Activated naive CD4-positive, alpha-beta T cell treated with anti-CD3 and anti-CD28 coated beads, Interleukin-2, amount 50 U/mL, for 72 hours (primary cell): ENCODE data around the gene IARS2. TPM values are rescaled to one million over a fixed set of nuclear protein-coding genes. Genes with fewer than 3 reads are reported as not detected.
"Not testable (repeated sequence)": the region's sequence is repeated elsewhere in the genome, so short reads cannot be mapped to it uniquely, and the experiment has no call there.

Experiments
- ATAC-seq, 2 donors: fragments of 150-1000 bp; cut with Tn5 transposase; 2 replicates each; pipeline ENCODE4 v1.10.0; 2021; ENCODE audit warnings: mild to moderate bottlenecking in 2 of 2, moderate library complexity in 2 of 2
- DNase-seq, 2 donors: peaks; one replicate each; pipeline ENCODE4 v3.0.0; 2021 to 2022; ENCODE audit warnings: low spot score in 2 of 2
- H3K27ac Mint-ChIP-seq, 2 donors: one replicate each; pipeline ENCODE4 v1.8.0; 2022; ENCODE audit warnings: mild to moderate bottlenecking in 2 of 2, mixed read lengths in 2 of 2
- H3K36me3 Mint-ChIP-seq, 2 donors: one replicate each; pipeline ENCODE4 v1.8.0; 2022; ENCODE audit warnings: mixed read lengths in 2 of 2
- H3K9me3 Mint-ChIP-seq, 2 donors: one replicate each; pipeline ENCODE4 v1.8.0; 2022; ENCODE audit warnings: mixed read lengths in 2 of 2
- total RNA-seq, 2 donors: library from RNA; stranded (reverse); gene quantifications; one replicate each; pipeline ENCODE4 v1.2.3, GENCODE V29; 2022

IARS2 gene
- total RNA-seq, 2 donors from 2014 or later, result 66.6 to 78.4 TPM

GRCh38 chr1:220092694-220093093 lies 1.2 kb upstream of the IARS2 start:
- peaks cover 15 to 16% of the 10 kb centered on the region in 2 donors for H3K36me3 Mint-ChIP-seq
- H3K9me3 Mint-ChIP-seq, result no peaks in the 10 kb centered on the region
- no peak overlapping the region for H3K27ac Mint-ChIP-seq
- ATAC-seq, result no peak
- DNase-seq, result no peak

DNA sequence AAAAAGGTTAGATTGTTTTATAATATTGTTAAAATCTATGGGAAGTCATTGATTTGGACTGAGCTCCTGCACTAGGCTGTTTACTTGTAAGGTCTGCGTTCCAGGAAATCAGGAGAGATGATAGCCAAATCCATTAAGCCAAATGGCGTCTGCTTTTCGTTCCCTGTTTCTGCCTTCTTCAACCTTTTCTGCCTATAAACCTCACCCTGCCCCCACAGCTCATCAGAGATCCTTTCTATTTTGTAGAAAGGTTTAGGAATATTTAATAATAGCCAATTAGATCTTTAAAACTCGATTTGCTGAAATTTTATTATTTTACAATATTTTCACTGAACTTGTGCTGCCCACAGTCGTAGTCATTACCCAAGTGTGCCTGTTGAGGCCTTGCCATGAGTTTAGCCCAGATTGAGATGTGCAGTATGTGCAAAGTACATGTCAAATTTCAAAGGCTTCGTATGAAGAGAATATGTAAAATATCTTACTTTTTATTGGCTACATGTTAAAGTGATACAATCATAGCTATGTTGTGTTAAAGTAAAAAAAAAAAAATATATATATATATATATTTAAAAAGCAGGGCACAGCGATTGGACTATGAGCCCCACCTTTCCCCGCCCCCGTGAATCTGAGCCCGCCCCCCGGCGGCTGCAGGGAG lies 444 bp upstream of the IARS2 start:
- peak overlapping the region in 1 of 2 donors; percentile 72 for H3K27ac Mint-ChIP-seq
- H3K9me3 Mint-ChIP-seq, result no peaks in the 10 kb centered on the region
- DNase-seq (no peak), ATAC-seq (peak in 1 of 2 donors; percentile 4)
- H3K36me3 Mint-ChIP-seq, result peaks cover 20 to 21% of the 10 kb centered on the region in 2 donors

DNA sequence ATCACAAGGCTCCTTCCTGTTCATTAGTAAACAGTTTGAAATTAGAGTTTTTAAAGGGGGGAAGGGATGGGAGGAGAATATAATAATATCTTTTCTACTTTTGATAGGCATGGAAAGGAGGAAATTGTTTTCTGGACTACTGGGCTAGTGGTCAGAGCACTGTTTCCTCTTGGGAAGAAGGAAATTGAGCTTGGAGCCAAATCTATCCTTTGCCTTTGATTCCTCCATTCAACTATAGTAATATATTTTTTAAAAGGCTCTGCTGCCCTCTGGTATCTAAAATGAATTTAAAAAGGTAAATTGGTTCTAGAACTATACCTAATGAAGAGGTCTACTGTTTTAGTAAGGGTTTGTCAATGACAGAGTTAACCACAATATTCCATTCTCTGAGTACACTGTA lies 5.9 kb downstream of the IARS2 start:
- no peak overlapping the region for H3K27ac Mint-ChIP-seq
- DNase-seq, result no peak
- no peak for ATAC-seq
- peaks cover 10 to 11% of the 10 kb centered on the region in 2 donors for H3K36me3 Mint-ChIP-seq
- H3K9me3 Mint-ChIP-seq, result no peaks in the 10 kb centered on the region

GRCh38 chr1:220110473-220110872 lies 16.5 kb downstream of the IARS2 start:
- not testable (repeated sequence) for H3K9me3 Mint-ChIP-seq, DNase-seq, H3K27ac Mint-ChIP-seq, ATAC-seq
- H3K36me3 Mint-ChIP-seq, result peaks cover 11 to 15% of the 10 kb centered on the region in 2 donors

DNA sequence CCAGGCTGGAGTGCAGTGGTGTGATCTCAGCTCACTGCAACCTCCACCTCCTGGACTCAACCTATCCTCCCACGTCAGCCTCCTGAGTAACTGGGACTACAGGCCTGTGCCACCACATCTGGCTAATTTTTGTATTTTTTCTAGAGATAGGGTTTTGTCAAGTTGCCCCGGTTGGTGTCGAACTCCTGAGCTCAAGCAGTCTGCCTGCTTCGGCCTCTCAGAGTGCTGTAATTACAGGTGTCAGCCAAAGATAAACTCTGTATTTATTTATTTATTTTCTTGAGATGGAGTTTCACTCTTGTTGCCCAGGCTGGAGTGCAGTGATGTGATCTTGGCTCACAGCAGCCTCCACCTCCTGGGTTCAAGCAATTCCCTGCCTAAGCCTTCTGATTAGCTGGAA lies 18.7 kb downstream of the IARS2 start:
- not testable (repeated sequence) for ATAC-seq, H3K27ac Mint-ChIP-seq, H3K9me3 Mint-ChIP-seq, DNase-seq
- H3K36me3 Mint-ChIP-seq, result peaks cover 11 to 15% of the 10 kb centered on the region in 2 donors

DNA sequence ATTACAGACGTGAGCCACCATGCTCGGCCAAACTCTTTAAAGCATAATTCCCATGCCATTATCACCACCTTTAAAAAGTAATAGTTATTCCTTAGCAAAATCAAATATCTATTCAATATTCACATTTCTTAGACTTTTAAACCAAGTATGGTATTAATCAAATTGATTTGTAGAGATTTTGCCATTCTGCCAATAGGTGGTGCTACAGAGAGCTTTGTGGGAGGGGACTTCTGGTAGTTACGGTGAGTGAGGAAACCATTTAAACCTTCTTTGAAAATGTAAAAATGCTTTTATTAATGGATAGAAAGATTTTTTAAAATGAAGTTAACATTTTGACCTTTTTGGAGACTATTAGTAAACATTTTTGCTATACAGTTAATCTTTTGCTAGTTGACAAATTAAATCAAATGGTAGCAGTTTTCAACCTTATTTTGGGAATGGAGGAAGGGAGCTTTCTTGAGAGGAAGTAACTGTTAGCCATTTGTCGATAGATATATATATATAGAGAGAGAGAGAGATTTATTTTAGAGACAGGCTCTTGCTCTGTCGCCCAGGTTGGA lies 19.3 kb downstream of the IARS2 start:
- peaks cover 11 to 15% of the 10 kb centered on the region in 2 donors for H3K36me3 Mint-ChIP-seq
- DNase-seq (peak in 1 of 2 donors; percentile 23), ATAC-seq (peak; percentile 34 to 48)
- H3K27ac Mint-ChIP-seq, result peak overlapping the region in 1 of 2 donors; percentile 50
- H3K9me3 Mint-ChIP-seq, result no peaks in the 10 kb centered on the region

DNA sequence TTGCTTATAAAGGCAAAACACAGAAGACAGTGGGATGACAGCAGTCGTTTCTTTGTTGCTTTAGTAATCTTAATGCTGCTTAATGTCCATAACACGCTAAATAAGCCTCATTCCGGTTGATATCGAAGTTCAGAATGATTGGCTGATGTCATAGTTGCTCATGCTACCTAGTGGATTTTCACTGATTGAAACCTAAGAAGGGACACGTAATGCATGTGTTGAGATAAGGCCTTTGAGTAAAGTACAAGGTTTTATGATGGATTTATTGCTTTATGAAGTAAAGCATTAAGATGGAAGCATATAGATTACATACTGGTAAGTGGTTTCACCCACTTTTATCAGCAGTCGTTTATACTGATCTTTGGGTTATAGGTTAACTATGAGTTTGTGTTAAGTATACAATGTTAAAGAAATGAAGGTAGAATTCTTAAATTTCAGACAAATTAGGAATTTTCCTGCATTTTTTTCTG lies 25.1 kb downstream of the IARS2 start:
- ATAC-seq (no peak), DNase-seq (no peak)
- Mint-ChIP-seq H3K9me3 (no peaks in the 10 kb centered on the region), H3K36me3 (peaks cover 2 to 9% of the 10 kb centered on the region in 2 donors), H3K27ac (no peak overlapping the region)

DNA sequence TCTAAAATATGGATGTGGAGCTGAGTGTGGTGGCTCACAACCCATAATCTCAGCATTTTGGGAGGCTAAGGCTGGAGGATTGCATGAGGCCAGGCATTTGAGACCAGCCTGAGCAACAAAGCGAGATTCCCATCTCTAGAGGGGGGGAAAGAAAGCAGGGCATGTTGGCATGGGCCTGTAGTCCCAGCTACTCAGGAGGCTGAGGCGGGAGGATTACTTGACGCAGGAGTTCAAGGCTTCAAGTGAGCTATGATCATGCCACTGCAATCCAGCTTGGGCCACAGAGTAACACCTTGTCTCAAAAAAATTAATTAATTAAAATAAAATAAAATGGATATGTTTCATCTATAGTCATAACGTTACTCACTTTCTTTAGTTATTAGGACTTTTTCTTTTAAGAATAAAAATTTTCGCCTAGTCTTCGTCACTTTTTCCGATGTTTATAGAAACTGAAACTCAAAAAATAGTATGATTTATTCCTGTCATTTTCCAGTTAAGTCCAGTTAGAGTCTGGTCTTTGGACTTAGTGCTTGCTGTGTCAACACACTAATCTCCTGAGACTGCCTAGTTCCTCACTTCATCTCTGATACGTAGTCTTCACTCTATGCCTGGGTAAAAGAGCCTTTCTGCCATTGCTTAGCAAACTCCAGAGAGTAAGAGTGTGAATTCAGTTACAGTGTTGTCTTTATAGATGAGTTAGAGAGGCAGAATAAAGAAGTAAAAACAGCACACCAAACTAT lies 28.0 kb downstream of the IARS2 start:
- Mint-ChIP-seq H3K27ac (peak overlapping the region in 1 of 2 donors; percentile 82), H3K9me3 (no peaks in the 10 kb centered on the region), H3K36me3 (peaks cover 0 to 4% of the 10 kb centered on the region in 2 donors)
- DNase-seq, result no peak
- no peak for ATAC-seq

DNA sequence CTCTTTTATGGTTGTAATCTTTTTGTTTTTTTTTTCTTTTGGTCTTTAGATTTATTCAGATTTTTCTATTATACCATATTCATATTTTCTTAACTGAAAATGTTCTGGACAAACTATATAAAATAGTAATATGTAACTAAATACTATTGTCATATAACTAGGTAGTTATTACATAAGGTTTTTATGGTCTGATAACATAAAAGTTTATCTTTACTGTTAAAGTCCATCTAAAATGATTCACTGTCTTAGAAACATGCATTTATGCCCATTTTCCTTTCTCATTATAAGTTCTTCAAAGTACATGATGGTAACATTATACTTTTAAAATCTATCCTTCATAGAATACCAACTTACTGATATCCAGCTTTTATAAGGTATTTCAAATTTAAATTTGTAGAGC lies 29.1 kb downstream of the IARS2 start:
- peaks cover 0 to 4% of the 10 kb centered on the region in 2 donors for H3K36me3 Mint-ChIP-seq
- DNase-seq (no peak), ATAC-seq (no peak)
- no peaks in the 10 kb centered on the region for H3K9me3 Mint-ChIP-seq
- H3K27ac Mint-ChIP-seq, result no peak overlapping the region

DNA sequence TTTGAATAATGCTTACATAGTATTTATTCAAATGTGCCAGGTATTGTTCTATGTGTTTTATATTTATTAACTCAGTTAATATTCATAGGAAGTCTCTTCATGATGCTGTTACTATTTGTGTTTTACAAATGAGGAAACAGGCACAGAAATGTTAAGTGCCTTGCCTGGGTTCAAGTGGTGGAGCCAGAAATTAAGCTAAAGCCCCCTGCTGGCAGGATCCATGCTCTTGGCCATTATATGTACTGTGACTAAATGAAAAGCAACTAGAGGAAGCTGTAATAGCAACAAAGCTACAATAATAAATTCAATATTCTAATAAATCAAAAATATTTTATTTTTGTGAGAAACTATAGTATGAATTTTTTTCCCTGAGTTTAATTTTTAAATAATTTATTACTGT lies 30.0 kb downstream of the IARS2 start:
- Mint-ChIP-seq H3K36me3 (peaks cover 0 to 10% of the 10 kb centered on the region in 2 donors), H3K9me3 (no peaks in the 10 kb centered on the region), H3K27ac (no peak overlapping the region)
- no peak for ATAC-seq
- DNase-seq, result no peak

GRCh38 chr1:220124542-220124941 lies 30.6 kb downstream of the IARS2 start:
- no peak for DNase-seq
- Mint-ChIP-seq H3K36me3 (peaks cover 4 to 14% of the 10 kb centered on the region in 2 donors), H3K27ac (peak overlapping the region in 1 of 2 donors; percentile 0), H3K9me3 (no peaks in the 10 kb centered on the region)
- ATAC-seq, result no peak

DNA sequence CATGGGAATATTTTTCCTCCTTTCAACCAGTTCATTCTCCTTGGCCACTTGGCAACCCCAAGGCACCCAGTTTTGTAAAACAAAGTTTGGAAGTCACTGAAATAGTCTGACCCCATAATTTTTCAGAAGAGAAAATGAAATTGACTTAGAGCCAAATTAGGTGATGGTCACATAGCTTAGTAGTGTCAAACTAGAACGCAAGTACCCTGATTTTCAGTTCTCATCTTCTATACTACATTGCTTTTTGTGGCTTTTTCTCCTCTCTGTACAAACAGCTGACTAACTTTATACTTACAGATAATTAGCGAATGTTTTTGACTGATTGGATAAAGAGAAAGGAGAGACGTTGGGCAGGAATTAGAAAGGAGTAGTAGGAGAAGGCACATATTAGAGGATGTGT lies 33.1 kb downstream of the IARS2 start:
- Mint-ChIP-seq H3K27ac (no peak overlapping the region), H3K36me3 (peaks cover 16 to 28% of the 10 kb centered on the region in 2 donors), H3K9me3 (no peaks in the 10 kb centered on the region)
- ATAC-seq (no peak), DNase-seq (no peak)

DNA sequence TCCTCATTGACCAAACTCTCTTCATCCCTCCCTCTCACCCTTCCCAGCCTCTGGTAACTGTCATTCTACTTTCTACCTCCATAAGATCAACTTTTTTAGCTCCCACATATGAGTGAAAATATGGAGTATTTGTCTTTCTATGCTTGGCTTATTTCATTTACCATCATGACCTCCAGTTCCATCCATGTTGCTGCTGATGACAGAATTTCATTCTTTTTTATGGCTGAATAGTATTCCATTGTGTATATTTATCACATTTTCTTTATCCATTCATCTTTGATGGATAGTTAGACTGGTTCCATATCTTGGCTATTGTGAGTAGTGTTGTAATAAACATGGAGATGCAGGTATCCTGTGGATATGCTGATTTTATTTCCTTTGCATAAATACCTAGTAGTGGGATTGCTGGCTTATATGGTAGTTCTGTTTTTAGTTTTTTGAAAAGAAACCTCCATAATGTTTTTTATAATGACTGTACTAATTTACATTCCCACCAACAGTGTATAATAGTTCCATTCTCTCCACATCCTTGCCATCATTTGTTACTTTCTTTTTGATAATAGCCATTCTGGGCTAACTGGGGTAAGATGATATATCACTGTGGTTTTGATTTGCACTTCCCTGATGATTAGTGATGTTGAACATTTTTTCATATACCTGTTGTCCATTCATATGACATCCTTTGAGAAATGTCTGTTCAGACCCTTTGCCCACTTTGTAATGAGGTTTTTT lies 35.7 kb downstream of the IARS2 start:
- no peak for DNase-seq
- Mint-ChIP-seq H3K9me3 (no peaks in the 10 kb centered on the region), H3K36me3 (peaks cover 30 to 34% of the 10 kb centered on the region in 2 donors), H3K27ac (peak overlapping the region in 1 of 2 donors; percentile 40)
- ATAC-seq, result peak in 1 of 2 donors; percentile 40

DNA sequence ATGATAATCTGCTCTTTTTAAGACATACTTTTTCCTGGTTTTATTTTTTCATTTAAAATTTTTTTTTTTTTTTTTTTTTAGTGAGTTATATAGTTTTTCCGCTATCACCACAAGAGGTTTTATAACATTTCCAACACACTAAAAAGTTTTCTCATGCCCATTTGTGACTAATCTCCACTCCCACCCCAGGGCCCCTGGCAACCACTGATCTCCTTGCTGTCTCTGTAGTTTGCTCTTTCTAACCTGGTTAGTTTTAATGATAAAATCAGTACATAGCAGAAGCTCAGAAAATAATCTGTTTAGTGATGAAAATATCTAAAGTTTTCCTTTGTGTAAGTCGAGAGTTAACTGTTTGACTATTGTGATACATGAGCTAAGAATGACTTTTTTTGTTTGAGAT lies 41.8 kb downstream of the IARS2 start:
- DNase-seq (no peak), ATAC-seq (peak in 1 of 2 donors; percentile 53)
- Mint-ChIP-seq H3K27ac (peak overlapping the region in 1 of 2 donors; percentile 0), H3K9me3 (no peaks in the 10 kb centered on the region), H3K36me3 (peaks cover 17 to 37% of the 10 kb centered on the region in 2 donors)

DNA sequence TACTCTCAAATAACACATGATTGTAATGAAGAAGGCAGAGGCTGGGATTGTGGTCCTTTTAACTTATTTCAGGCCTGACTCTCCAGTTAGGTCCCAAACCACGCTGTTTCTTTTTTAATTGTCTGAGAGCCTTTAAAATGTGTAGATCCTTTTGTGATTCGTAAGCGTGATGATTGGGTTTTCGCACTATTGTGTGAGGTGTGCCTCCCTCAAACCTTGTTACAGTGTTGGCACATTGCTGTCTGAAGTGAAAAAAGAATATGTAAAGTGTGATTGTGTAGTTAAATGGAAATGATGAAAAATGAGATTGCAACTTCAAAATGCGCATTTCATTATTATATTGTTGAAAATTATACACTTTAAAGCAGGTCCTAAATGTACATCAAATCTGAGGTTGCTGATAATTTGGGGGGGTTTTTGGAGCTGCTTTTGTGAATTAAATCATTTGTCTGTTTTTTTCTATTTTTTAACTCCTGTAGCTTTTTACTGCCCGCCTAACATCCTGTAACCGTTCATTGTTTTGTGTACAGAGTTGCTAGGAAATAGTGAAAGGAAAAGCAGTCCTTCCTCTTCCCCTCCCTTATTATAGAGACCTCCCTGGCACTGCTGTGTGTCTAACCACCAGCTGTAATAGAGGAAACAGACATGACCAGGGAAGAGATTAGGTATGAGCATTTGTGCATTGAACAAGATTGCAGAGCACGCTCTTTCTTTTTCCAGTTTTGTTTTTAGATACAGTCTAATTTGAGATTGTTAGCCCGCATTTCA lies 43.3 kb downstream of the IARS2 start:
- peaks cover 18 to 33% of the 10 kb centered on the region in 2 donors for H3K36me3 Mint-ChIP-seq
- DNase-seq (no peak), ATAC-seq (peak in 1 of 2 donors; percentile 50)
- no peaks in the 10 kb centered on the region for H3K9me3 Mint-ChIP-seq
- peak overlapping the region in 1 of 2 donors; percentile 48 for H3K27ac Mint-ChIP-seq

DNA sequence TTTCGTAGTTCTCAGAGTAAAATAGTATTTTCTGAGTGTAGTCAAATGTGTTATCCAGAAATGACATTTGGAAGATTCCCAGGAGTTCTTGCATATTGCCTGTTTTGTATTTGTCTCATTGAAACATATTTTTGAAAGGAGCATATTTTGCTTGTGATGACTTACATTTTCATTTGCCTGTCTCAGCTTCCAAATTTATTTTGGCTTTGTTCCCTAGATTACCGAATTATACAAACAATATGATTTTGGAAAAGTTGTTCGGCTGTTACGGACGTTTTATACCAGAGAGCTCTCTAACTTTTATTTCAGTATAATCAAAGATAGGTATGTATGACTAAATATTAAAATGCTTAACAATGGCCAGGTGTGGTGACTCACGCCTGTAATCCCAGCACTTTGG lies 46.0 kb downstream of the IARS2 start:
- Mint-ChIP-seq H3K36me3 (peaks cover 10 to 20% of the 10 kb centered on the region in 2 donors), H3K27ac (peak overlapping the region in 1 of 2 donors; percentile 55), H3K9me3 (no peaks in the 10 kb centered on the region)

More for the DNA sequence above, 46.0 kb downstream of the IARS2 start:
- no peak for ATAC-seq
- no peak for DNase-seq
